Tibial nerve (tissue), 3 donors: Measurements from ENCODE around the gene NKAIN2.

Experiments
- CTCF ChIP-seq, 5 experiments: fragments of 200-600 bp in 3 of 5; fragments of 450-650 bp in 2 of 5; sonication (generic) in 3 of 5; IDR thresholded peaks; one replicate each; pipeline ENCODE4 v1.5.1; 2016 to 2019; ENCODE audit warnings: antibody characterized with exemption in 5 of 5, mild to moderate bottlenecking in 3 of 5, moderate library complexity in 2 of 5
- POLR2A ChIP-seq, 2 donors: fragments of 450-650 bp; IDR thresholded peaks; one replicate each; pipeline ENCODE4 v1.6.1; 2017; ENCODE audit warnings: antibody characterized with exemption in 2 of 2, mild to moderate bottlenecking in 2 of 2, moderate library complexity in 2 of 2

GRCh38 chr6:124148236-124148957 is 344.7 kb downstream of the NKAIN2 start:
- no peak for TF ChIP-seq CTCF (IDR thresholded peaks at IDR 0.05)
- no peak for TF ChIP-seq POLR2A (IDR thresholded peaks at IDR 0.05)
